Thyroid gland (tissue), 4 donors: ENCODE measurements around the gene CEACAM4.

Experiments
- POLR2A ChIP-seq, 2 donors: fragments of 450-650 bp; IDR thresholded peaks; one replicate each; pipeline ENCODE4 v1.6.1; 2017; ENCODE audit warnings: antibody characterized with exemption in 2 of 2, mild to moderate bottlenecking in 2 of 2, moderate library complexity in 1 of 2
- TF ChIP-seq, protein P1 (sequence below), 6 experiments: fragments of 200-600 bp in 3 of 6; fragments of 450-650 bp in 3 of 6; sonication (generic) in 3 of 6; IDR thresholded peaks; one replicate each; pipeline ENCODE4 v1.5.1; 2016 to 2019; ENCODE audit warnings: antibody characterized with exemption in 6 of 6, mild to moderate bottlenecking in 2 of 6, inconsistent platforms in 1 of 6, moderate library complexity in 1 of 6

DNA sequence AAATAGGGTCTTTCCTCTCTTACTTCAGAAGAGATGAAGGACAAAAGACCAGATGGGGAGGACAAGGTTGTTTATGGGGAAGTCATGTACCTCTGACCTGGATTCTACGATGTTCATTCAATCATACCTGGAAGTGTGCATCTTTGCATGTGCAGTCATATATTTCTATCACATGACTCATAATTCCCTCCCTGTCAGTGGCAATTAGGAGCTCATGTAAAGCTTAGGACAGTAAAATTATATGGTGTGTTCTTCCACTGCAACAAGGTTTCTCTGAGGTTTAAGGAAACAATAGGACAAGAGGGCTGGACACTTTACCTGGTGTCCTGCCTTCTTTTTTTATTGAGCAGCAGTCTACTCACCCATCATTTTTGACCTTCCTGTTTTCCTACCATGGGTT is 41.4 kb upstream of the CEACAM4 start:
- TF ChIP-seq, protein P1, sequence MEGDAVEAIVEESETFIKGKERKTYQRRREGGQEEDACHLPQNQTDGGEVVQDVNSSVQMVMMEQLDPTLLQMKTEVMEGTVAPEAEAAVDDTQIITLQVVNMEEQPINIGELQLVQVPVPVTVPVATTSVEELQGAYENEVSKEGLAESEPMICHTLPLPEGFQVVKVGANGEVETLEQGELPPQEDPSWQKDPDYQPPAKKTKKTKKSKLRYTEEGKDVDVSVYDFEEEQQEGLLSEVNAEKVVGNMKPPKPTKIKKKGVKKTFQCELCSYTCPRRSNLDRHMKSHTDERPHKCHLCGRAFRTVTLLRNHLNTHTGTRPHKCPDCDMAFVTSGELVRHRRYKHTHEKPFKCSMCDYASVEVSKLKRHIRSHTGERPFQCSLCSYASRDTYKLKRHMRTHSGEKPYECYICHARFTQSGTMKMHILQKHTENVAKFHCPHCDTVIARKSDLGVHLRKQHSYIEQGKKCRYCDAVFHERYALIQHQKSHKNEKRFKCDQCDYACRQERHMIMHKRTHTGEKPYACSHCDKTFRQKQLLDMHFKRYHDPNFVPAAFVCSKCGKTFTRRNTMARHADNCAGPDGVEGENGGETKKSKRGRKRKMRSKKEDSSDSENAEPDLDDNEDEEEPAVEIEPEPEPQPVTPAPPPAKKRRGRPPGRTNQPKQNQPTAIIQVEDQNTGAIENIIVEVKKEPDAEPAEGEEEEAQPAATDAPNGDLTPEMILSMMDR (IDR thresholded peaks at IDR 0.05): no peak
- no peak for TF ChIP-seq POLR2A (IDR thresholded peaks at IDR 0.05)
